ENCODE measurements around the gene AQP9. TPM values are rescaled to one million over a fixed set of nuclear protein-coding genes. Genes with fewer than 3 reads are reported as not detected.

AQP9 gene
- total and polyA plus RNA-seq, 11 donors, result 0.11 to 17.7 (median 0.96) TPM

- peaks cover 0 to 9% (median 0%) of the 10 kb centered on the region in 9 donors for H3K27me3 ChIP-seq
- DNase-seq, result no peak
- H3K4me3 ChIP-seq, result no peak overlapping the region
- 82 to 91% (median 87%) methylated on average over 5 of the region's 5 CpGs for WGBS, 4 donors
- H3K36me3 ChIP-seq, result no peaks in the 10 kb centered on the region
- H3K9me3 ChIP-seq, result no peaks in the 10 kb centered on the region
- no peak for TF ChIP-seq POLR2A (IDR thresholded peaks at IDR 0.05)
- TF ChIP-seq CTCF (IDR thresholded peaks at IDR 0.05), result no peak
- H3K27ac ChIP-seq, result peak overlapping the region in 1 of 12 donors; percentile 93
- intact Hi-C loops (cut with DNase I), result no loop called here
- peak in 2 of 4 donors; percentile 53 to 55 for ATAC-seq
- H3K4me1 ChIP-seq, result peaks cover 0 to 42% (median 0%) of the 10 kb centered on the region in 12 donors
Observed at GRCh38 chr15:58147171-58147611, 9.0 kb downstream of the AQP9 start.

GRCh38 chr15:58148120-58148519, 9.9 kb downstream of the AQP9 start:
- Histone ChIP-seq H3K27ac (peak overlapping the region in 1 of 12 donors; percentile 93), H3K4me3 (no peak overlapping the region), H3K4me1 (peaks cover 0 to 33% (median 0%) of the 10 kb centered on the region in 12 donors), H3K9me3 (no peaks in the 10 kb centered on the region), H3K27me3 (peaks cover 0 to 9% (median 0%) of the 10 kb centered on the region in 9 donors), H3K36me3 (no peaks in the 10 kb centered on the region)
- ATAC-seq (no peak), DNase-seq (no peak)
- no peak for TF ChIP-seq CTCF (IDR thresholded peaks at IDR 0.05)
- no peak for TF ChIP-seq POLR2A (IDR thresholded peaks at IDR 0.05)
- intact Hi-C loops (cut with DNase I), result no loop called here

- no peaks in the 10 kb centered on the region for H3K36me3 ChIP-seq
- H3K27me3 ChIP-seq, result peaks cover 0 to 9% (median 0%) of the 10 kb centered on the region in 9 donors
- ATAC-seq, result no peak
- WGBS, 4 donors, result 89 to 92% (median 90%) methylated on average over 4 of the region's 4 CpGs
- no peak for DNase-seq
- no peak for TF ChIP-seq POLR2A (IDR thresholded peaks at IDR 0.05)
- TF ChIP-seq CTCF (IDR thresholded peaks at IDR 0.05), result no peak
- H3K4me1 ChIP-seq, result peaks cover 0 to 30% (median 0%) of the 10 kb centered on the region in 12 donors
- H3K4me3 ChIP-seq, result no peak overlapping the region
- H3K27ac ChIP-seq, result peak overlapping the region in 1 of 12 donors; percentile 93
- intact Hi-C loops (cut with DNase I), result no loop called here
- no peaks in the 10 kb centered on the region for H3K9me3 ChIP-seq
Observed at GRCh38 chr15:58148633-58149445, 10.7 kb downstream of the AQP9 start.

- Histone ChIP-seq H3K36me3 (no peaks in the 10 kb centered on the region), H3K27ac (no peak overlapping the region), H3K4me1 (no peaks in the 10 kb centered on the region), H3K4me3 (no peak overlapping the region), H3K27me3 (no peaks in the 10 kb centered on the region), H3K9me3 (no peaks in the 10 kb centered on the region)
- TF ChIP-seq POLR2A (IDR thresholded peaks at IDR 0.05) (no peak), CTCF (IDR thresholded peaks at IDR 0.05) (no peak)
- intact Hi-C loops (cut with DNase I), result no loop called here
- WGBS, 4 donors, result 95 to 99% (median 96%) methylated on average over 2 of the region's 2 CpGs
- DNase-seq (no peak), ATAC-seq (no peak)
Observed at GRCh38 chr15:58154769-58155168, 16.6 kb downstream of the AQP9 start.
